ENCODE data around the gene PCBP2.

DNA sequence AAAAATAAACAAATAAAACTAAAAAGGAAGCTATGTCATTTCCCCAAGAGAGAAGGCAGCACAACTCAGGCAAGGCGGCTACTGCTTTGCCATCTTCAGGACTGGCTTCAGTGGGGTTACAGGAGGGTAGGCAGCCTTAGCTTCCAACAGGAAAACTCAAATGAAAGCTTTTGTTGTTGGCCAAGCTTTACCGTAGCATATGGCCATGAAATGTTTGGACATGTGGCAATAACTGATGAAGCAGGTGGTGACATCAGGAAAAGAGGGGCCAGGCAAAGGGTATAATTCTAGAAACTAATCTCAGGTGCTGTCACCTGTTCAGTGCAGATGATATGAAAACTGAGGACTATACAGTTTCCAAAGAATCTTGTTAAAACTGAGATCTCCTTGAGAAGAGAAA lies 78.2 kb downstream of the PCBP2 start:
- TF ChIP-seq TCF12 (IDR thresholded peaks at IDR 0.05; ENCODE audit: low read depth) (no peak), CREB1 (IDR thresholded peaks at IDR 0.05; ENCODE audit: low read depth) (no peak), RAD21 (IDR thresholded peaks at IDR 0.05; ENCODE audit: low read depth) (no peak), EP300 (IDR thresholded peaks at IDR 0.05; ENCODE audit: borderline replicate concordance) (no peak), TEAD4 (IDR thresholded peaks at IDR 0.05) (no peak)
- TF ChIP-seq, protein P1, sequence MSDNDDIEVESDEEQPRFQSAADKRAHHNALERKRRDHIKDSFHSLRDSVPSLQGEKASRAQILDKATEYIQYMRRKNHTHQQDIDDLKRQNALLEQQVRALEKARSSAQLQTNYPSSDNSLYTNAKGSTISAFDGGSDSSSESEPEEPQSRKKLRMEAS (IDR thresholded peaks at IDR 0.05) = no peak
